Activated CD4-positive, alpha-beta memory T cell treated with anti-CD3 and anti-CD28 coated beads, Interleukin-2, amount 10 ng/mL, durations not matched to agents 7 days and 5 days (primary cell): ENCODE measurements around the gene PDE4DIP. TPM values are rescaled to one million over a fixed set of nuclear protein-coding genes. Genes with fewer than 3 reads are reported as not detected.
"Not testable (repeated sequence)": the region's sequence is repeated elsewhere in the genome, so short reads cannot be mapped to it uniquely, and the experiment has no call there.

Experiments
- CTCF ChIA-PET: fragments of 350-600 bp; sonication (Branson Sonifier 250); formaldehyde crosslinking; loops from one replicate; lab custom pipeline; 2021; ENCODE audit warnings: antibody characterized with exemption, inconsistent platforms; lab: Charles Lee
- POLR2A ChIA-PET: fragments of 350-600 bp; sonication (Branson Sonifier 250); formaldehyde crosslinking; loops from one replicate; lab custom pipeline; 2021; ENCODE audit warnings: antibody characterized with exemption; lab: Charles Lee
- DNase-seq: peaks from one replicate; pipeline ENCODE4 v3.0.0-alpha.2; 2020
- H3K27ac Mint-ChIP-seq: one replicate; pipeline ENCODE4 v1.8.0; 2021; ENCODE audit warnings: mild to moderate bottlenecking, mixed read lengths
- H3K27me3 Mint-ChIP-seq: one replicate; pipeline ENCODE4 v1.8.0; 2021; ENCODE audit warnings: mixed read lengths
- H3K36me3 Mint-ChIP-seq: one replicate; pipeline ENCODE4 v1.8.0; 2021; ENCODE audit warnings: low read depth, mixed read lengths
- H3K4me1 Mint-ChIP-seq: one replicate; pipeline ENCODE4 v1.8.0; 2021; ENCODE audit warnings: mixed read lengths
- H3K4me3 Mint-ChIP-seq: one replicate; pipeline ENCODE4 v1.8.0; 2021; ENCODE audit warnings: mild to moderate bottlenecking, mixed read lengths
- H3K9me3 Mint-ChIP-seq: one replicate; pipeline ENCODE4 v1.8.0; 2021; ENCODE audit warnings: mixed read lengths
- total RNA-seq, 2 experiments: library from RNA; stranded (reverse); gene quantifications; one replicate each; pipeline ENCODE4 v1.2.3, GENCODE V29; 2021

Gene PDE4DIP
- total RNA-seq, 2 experiments from 2014 or later, result 30.8 to 31.3 TPM

DNA sequence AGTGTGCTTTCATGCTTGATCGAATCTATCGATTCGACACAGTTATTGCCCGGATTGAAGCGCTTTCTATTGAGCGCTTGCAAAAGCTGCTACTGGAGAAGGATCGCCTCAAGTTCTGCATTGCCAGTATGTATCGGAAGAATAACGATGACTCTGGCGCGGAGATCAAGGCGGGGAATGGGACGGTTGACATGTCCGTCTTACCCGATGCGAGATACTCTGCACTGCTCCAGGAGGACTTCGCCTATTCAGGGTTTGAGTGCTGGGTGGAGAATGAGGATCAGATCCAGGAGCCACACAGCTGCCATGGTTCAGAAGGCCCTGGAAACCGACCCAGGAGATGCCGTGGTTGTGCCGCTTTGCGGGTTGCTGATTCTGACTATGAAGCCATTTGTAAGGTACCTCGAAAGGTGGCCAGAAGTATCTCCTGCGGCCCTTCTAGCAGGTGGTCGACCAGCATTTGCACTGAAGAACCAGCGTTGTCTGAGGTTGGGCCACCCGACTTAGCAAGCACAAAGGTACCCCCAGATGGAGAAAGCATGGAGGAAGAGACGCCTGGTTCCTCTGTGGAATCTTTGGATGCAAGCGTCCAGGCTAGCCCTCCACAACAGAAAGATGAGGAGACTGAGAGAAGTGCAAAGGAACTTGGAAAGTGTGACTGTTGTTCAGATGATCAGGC lies 108.8 kb downstream of the PDE4DIP start:
- POLR2A ChIA-PET, H3K9me3 Mint-ChIP-seq, H3K27me3 Mint-ChIP-seq, CTCF ChIA-PET, H3K27ac Mint-ChIP-seq, H3K36me3 Mint-ChIP-seq: not testable (repeated sequence)
- peak; percentile 38 for DNase-seq
- peak overlapping the region; percentile 86 for H3K4me3 Mint-ChIP-seq
- H3K4me1 Mint-ChIP-seq, result peaks cover 16% of the 10 kb centered on the region

DNA sequence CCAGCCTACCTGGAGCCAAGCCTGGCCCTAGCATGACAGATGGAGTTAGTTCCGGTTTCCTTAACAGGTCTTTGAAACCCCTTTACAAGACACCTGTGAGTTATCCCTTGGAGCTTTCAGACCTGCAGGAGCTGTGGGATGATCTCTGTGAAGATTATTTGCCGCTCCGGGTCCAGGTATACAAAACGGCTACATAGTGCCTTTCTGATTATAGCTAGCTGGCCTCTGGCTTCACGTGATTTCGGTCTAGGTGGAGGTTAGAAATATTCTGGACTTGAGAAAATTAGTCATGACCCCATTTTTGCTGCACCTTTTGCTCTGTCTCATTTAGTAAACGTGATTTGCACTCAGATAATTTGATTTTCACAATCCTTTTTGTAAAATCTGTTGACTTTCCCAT lies 109.5 kb downstream of the PDE4DIP start:
- POLR2A ChIA-PET, DNase-seq, H3K27ac Mint-ChIP-seq, CTCF ChIA-PET, H3K9me3 Mint-ChIP-seq, H3K36me3 Mint-ChIP-seq, H3K27me3 Mint-ChIP-seq: not testable (repeated sequence)
- Mint-ChIP-seq H3K4me3 (peak overlapping the region; percentile 59), H3K4me1 (peaks cover 17% of the 10 kb centered on the region)

DNA sequence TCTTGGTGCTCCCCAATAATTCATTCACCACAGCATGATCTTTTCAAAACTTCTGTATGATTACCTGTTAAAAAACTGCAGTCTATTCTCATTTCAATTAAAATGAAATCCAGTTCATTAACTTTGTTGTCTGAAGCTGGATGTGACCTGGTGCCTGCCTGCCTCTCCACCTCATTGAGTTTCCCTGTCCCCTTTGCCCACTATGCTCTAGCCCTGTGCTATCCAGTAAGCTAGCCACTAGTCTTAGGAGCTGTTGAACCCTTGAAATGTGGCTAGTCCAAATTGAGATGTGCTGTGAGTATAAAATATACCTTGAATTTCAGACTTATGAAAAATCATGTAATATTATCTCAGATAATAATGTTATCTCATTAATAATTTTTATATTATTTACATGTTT lies 114.1 kb downstream of the PDE4DIP start:
- CTCF ChIA-PET, H3K27ac Mint-ChIP-seq, POLR2A ChIA-PET, H3K36me3 Mint-ChIP-seq, H3K27me3 Mint-ChIP-seq, H3K4me3 Mint-ChIP-seq, DNase-seq, H3K9me3 Mint-ChIP-seq, H3K4me1 Mint-ChIP-seq: not testable (repeated sequence)

DNA sequence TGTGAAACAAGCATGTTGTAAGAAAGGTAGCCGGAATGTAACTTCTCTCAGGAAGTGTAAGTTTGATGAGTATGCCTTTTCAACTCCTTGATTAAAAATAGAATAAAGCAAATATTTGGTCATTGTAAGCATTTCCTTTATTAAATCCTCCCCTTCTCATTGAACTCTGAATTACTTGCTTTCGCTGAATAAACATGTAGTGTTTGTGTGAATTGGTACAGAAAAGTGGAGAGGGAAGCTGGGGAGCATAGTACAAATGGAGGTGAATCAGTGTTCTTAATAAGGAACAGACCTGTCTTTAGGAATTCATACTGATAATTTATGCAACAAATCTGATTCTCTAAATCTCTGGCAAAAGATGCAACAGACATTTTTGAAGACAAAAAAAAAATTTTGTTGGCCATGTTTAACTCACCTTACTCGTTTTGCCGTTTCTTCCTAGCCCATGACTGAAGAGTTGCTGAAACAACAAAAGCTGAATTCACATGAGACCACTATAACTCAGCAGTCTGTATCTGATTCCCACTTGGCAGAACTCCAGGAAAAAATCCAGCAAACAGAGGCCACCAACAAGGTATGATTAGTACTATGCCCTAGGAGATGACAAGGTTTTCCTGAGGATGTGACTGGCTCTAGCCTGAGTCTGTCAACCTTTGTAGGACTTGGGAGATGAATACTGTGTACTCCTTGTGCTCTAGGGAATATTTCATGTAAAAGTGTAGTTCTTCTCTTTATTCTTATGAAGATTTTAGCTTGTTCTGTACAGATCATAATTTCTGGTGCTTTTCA lies 116.2 kb downstream of the PDE4DIP start:
- H3K4me1 Mint-ChIP-seq, H3K27ac Mint-ChIP-seq, H3K4me3 Mint-ChIP-seq, CTCF ChIA-PET, H3K27me3 Mint-ChIP-seq, POLR2A ChIA-PET, H3K9me3 Mint-ChIP-seq, DNase-seq, H3K36me3 Mint-ChIP-seq: not testable (repeated sequence)

DNA sequence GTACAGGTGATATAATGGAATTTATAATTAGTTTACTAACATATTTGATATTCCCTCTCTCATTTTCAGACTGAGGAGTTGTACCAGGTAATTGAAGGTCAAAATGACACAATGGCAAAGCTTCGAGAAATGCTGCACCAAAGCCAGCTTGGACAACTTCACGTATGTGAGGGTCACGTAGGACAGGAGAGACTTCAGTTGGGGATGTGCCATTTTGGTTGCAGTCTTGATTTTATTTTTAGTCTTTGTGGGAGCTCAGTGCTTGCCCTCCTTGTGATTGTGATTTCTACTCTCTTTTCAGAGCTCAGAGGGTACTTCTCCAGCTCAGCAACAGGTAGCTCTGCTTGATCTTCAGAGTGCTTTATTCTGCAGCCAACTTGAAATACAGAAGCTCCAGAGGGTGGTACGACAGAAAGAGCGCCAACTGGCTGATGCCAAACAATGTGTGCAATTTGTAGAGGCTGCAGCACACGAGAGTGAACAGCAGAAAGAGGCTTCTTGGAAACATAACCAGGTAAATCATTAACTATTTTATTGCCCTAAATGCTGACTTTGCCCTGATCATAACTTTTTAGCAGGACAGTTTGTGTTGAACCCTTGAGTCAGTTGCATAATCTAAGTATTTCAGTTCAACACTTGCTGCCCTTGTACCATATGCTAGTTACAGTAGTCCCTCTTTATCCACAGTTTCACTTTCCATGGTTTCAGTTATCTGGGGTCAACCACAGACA lies 118.1 kb downstream of the PDE4DIP start:
- H3K36me3 Mint-ChIP-seq, H3K27ac Mint-ChIP-seq, H3K4me1 Mint-ChIP-seq, H3K27me3 Mint-ChIP-seq, H3K4me3 Mint-ChIP-seq, H3K9me3 Mint-ChIP-seq, CTCF ChIA-PET, POLR2A ChIA-PET, DNase-seq: not testable (repeated sequence)

DNA sequence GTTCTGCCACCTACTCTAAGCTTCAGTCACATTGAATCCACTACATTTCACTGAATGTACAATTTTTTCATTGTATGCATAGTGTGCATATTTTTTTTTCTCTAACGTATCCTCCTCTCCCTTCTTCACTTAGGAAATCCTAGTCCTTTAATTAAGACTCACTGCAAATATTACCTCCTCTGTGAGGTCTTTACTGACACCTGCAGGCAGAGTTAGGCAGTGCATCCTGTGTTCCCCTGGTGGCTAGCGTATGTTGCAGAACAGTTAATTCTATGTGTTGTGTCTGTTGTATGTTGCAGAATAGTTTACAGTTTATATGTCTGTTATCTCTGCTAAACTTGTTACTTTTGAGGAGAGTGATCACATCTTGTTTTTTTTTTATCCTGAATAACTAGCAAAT lies 121.9 kb downstream of the PDE4DIP start:
- H3K27ac Mint-ChIP-seq, H3K9me3 Mint-ChIP-seq, CTCF ChIA-PET, H3K27me3 Mint-ChIP-seq, DNase-seq, POLR2A ChIA-PET, H3K4me1 Mint-ChIP-seq, H3K4me3 Mint-ChIP-seq, H3K36me3 Mint-ChIP-seq: not testable (repeated sequence)

DNA sequence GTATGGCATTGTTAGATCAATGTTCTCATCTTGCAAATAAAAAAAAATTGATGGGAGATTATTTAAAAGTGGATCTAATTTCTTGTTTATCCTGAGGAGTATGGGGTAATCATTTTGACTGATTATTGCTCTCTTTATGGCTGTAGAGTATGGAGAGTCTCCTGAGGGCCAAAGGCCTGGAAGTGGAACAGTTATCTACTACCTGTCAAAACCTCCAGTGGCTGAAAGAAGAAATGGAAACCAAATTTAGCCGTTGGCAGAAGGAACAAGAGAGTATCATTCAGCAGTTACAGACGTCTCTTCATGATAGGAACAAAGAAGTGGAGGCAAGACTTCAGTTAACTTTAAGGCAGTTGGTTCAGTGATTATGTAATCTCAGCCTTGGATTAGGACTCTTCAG lies 123.4 kb downstream of the PDE4DIP start:
- H3K4me3 Mint-ChIP-seq, result not testable (repeated sequence)

DNA sequence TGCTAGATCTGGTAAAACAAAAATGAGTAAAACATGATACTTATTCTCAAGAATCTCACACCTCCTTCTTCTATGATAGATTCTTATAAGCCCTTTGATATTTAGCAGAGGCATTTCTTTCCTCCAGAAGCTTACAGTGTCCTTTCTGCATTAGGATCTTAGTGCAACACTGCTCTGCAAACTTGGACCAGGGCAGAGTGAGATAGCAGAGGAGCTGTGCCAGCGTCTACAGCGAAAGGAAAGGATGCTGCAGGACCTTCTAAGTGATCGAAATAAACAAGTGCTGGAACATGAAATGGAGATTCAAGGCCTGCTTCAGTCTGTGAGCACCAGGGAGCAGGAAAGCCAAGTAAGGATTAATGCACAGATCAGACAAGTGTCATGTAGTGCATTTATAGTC lies 124.5 kb downstream of the PDE4DIP start:
- H3K27me3 Mint-ChIP-seq, CTCF ChIA-PET, POLR2A ChIA-PET, H3K36me3 Mint-ChIP-seq, H3K4me1 Mint-ChIP-seq, H3K27ac Mint-ChIP-seq, H3K9me3 Mint-ChIP-seq, H3K4me3 Mint-ChIP-seq, DNase-seq: not testable (repeated sequence)

More for the DNA sequence above, 123.4 kb downstream of the PDE4DIP start:
- H3K27me3 Mint-ChIP-seq, H3K9me3 Mint-ChIP-seq, DNase-seq, H3K4me1 Mint-ChIP-seq, H3K27ac Mint-ChIP-seq, POLR2A ChIA-PET, CTCF ChIA-PET, H3K36me3 Mint-ChIP-seq: not testable (repeated sequence)

DNA sequence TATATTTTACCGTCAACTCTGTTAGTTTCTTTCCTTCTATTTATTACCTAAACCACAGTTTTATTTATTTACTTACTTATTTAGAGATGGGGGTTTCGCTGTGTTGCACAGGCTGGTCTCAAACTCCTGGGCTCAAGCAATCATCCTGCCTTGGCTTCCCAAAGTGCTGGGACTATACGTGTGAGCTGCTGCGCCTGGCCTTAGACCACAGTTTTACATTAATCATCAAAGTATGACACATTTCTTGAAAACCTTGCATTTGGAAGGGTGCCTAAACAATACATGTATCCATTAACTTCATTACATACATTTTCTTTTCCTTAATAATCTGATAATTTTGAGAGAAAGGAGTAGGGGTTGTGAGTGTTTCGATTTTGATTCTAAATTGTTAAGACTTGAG lies 124.9 kb downstream of the PDE4DIP start:
- H3K4me1 Mint-ChIP-seq, H3K36me3 Mint-ChIP-seq, DNase-seq, CTCF ChIA-PET, POLR2A ChIA-PET, H3K9me3 Mint-ChIP-seq, H3K27ac Mint-ChIP-seq, H3K27me3 Mint-ChIP-seq, H3K4me3 Mint-ChIP-seq: not testable (repeated sequence)

DNA sequence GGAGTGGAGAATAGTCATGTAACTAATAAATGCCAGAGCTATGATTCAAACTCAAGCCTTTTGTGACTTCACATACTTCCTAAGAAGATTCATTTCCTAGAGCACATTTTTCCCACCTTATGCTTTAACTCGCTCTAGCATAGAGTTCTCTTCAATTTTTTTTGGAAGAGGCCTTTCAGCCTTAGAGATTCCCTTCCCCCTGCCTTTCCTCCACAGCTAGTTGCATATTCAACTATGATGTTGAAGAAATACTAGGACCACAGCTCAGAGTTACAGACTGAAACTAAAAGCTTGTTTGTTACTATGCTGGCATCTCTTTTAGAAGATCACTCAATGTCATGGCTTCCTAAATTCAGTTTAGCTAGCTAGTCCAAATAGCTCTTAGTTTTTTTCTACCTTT lies 131.2 kb downstream of the PDE4DIP start:
- H3K9me3 Mint-ChIP-seq, POLR2A ChIA-PET, CTCF ChIA-PET, H3K27me3 Mint-ChIP-seq, DNase-seq: not testable (repeated sequence)
- H3K4me3 Mint-ChIP-seq, result peak overlapping the region; percentile 59
- peaks cover 18% of the 10 kb centered on the region for H3K4me1 Mint-ChIP-seq
- H3K36me3 Mint-ChIP-seq, result peaks cover 32% of the 10 kb centered on the region
- peak overlapping the region; percentile 91 for H3K27ac Mint-ChIP-seq

DNA sequence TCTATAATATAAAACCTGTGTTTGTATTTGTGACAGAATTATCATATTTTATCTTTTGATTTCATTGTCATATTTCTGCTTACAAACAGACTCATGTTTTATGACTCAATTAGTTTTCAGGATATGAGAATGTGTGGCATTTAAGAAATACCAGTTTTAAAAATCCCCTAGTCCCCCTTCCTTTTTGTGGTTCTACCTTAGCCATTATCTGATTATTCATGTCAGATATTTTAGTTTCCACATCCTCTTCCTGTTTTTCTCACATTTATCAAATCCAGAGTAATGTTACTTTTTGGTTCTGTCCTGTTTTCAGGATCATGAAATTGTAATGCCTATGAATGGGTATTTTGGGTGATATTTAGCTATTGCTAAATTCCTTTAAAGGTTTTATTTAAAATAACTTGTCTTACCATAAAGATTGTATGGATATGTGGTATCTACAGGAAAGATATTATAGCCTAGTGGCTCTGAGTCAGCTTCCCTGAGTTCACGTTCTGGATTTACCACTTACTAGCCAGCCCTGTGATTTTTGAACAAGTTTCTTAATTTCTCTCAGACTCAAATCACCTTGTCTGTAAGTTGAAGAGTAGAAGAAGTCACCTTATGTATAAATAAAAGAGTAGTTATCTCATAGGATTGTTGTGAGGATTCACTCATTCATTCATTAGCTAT lies 131.8 kb downstream of the PDE4DIP start:
- H3K27me3 Mint-ChIP-seq, DNase-seq, CTCF ChIA-PET, H3K4me3 Mint-ChIP-seq, POLR2A ChIA-PET, H3K9me3 Mint-ChIP-seq: not testable (repeated sequence)
- peaks cover 37% of the 10 kb centered on the region for H3K36me3 Mint-ChIP-seq
- peak overlapping the region; percentile 91 for H3K27ac Mint-ChIP-seq
- H3K4me1 Mint-ChIP-seq, result peaks cover 18% of the 10 kb centered on the region

DNA sequence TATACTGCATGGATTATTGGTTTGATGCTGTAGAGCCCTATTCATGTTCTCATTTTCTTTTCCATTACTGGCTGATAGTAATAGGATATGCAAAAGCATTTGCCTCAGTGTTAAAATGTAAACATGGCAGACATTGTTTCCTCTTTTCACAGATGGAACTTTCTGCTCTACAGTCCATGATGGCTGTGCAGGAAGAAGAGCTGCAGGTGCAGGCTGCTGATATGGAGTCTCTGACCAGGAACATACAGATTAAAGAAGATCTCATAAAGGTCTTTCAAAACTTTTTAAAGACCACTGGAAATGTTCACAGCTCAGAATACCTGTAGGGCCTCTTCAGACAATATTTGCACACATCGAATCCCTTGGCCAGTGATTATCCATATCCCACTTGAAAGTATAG lies 133.6 kb downstream of the PDE4DIP start:
- CTCF ChIA-PET, POLR2A ChIA-PET: not testable (repeated sequence)

DNA sequence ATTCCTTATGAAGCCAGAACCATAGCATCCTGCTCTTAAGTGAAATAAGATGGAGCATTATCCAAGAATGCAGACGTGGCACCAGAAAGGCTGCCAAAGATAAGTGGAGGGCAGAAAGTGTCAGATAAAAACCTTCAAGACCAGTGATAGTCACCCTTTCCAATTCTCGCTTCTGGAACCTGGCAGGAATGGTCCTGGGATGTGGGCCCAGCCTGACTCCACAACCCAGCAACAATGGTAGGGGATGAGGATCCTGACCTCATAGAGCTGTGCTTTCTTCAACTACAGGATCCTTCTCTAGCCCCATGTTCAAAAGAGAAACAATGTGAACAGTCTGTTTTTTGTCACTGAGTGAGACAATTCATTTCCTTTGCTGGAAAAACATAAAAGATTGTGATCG lies 145.2 kb downstream of the PDE4DIP start:
- H3K27me3 Mint-ChIP-seq, result peaks cover 11% of the 10 kb centered on the region
- H3K4me3 Mint-ChIP-seq, CTCF ChIA-PET, H3K36me3 Mint-ChIP-seq, H3K9me3 Mint-ChIP-seq, POLR2A ChIA-PET, H3K27ac Mint-ChIP-seq, DNase-seq, H3K4me1 Mint-ChIP-seq: not testable (repeated sequence)

More for the DNA sequence above, 133.6 kb downstream of the PDE4DIP start:
- not testable (repeated sequence) for H3K4me3 Mint-ChIP-seq, DNase-seq, H3K27me3 Mint-ChIP-seq, H3K9me3 Mint-ChIP-seq, H3K27ac Mint-ChIP-seq
- peaks cover 54% of the 10 kb centered on the region for H3K36me3 Mint-ChIP-seq
- H3K4me1 Mint-ChIP-seq, result peaks cover 18% of the 10 kb centered on the region
